Endometrial microvascular endothelial cells (primary cell): ENCODE data around the gene NUP93. TPM values are rescaled to one million over a fixed set of nuclear protein-coding genes. Genes with fewer than 3 reads are reported as not detected.

ENCODE experiments used
- in situ Hi-C: cut with HindIII; loops from 2 replicates; pipeline ENCODE4 v1.10.0; 2017; ENCODE audit warnings: low sequenced_read_pairs, low pct_unique_long_range_greater_than_20kb; ENCODE audit errors: inconsistent ontology term
- total RNA-seq: library from RNA; depleted of rRNA; stranded (reverse); fragments of >200 nt; gene quantifications from one replicate; pipeline ENCODE4 v1.2.3, GENCODE V29; 2015; ENCODE audit errors: inconsistent ontology term

The NUP93 gene
- total RNA-seq, 1 donor from 2014 or later = 99.0 TPM

GRCh38 chr16:56897026-56897799, 167.3 kb downstream of the NUP93 start:
- in situ Hi-C loops = no loop called here

GRCh38 chr16:56898847-56899246, 168.9 kb downstream of the NUP93 start:
- in situ Hi-C loops = no loop called here

Other genes starting within 250 kb of the NUP93 start
- gene BBS2, start 210.1 kb upstream of the NUP93 start, total RNA-seq = 45.7 TPM
- gene MT4, start 165.1 kb upstream of the NUP93 start, total RNA-seq = not detected
- not detected for gene MT3, start 140.6 kb upstream of the NUP93 start, total RNA-seq
- 1,097 TPM for gene MT2A, start 121.5 kb upstream of the NUP93 start, total RNA-seq
- 878 TPM for gene MT1E, start 104.3 kb upstream of the NUP93 start, total RNA-seq
- 4.6 TPM for gene MT1M, start 97.5 kb upstream of the NUP93 start, total RNA-seq
- gene MT1A, start 91.5 kb upstream of the NUP93 start, total RNA-seq = 40.6 TPM
- not detected for gene MT1B, start 78.2 kb upstream of the NUP93 start, total RNA-seq
- gene MT1F, start 72.2 kb upstream of the NUP93 start, total RNA-seq = 6.5 TPM
- not detected for gene MT1G, start 62.1 kb upstream of the NUP93 start, total RNA-seq
- not detected for gene MT1H, start 60.3 kb upstream of the NUP93 start, total RNA-seq
- 114 TPM for gene MT1X, start 47.7 kb upstream of the NUP93 start, total RNA-seq
- not detected for gene SLC12A3, start 135.1 kb downstream of the NUP93 start, total RNA-seq
- 78.0 TPM for gene HERPUD1, start 202.0 kb downstream of the NUP93 start, total RNA-seq
- gene CETP, start 231.8 kb downstream of the NUP93 start, total RNA-seq = 14.7 TPM